GM21786 (cell line): ENCODE data around the gene KCNT2.
"Not testable (repeated sequence)": the region's sequence is repeated elsewhere in the genome, so short reads cannot be mapped to it uniquely, and the experiment has no call there.

Experiments used
- ATAC-seq: cut with Tn5 transposase; IDR thresholded peaks from one replicate; pipeline ENCODE4 v1.9.1; 2021; ENCODE audit not compliant: unreplicated experiment

The KCNT2 gene

GRCh38 chr1:196608390-196609369 lies at the start of gene KCNT2:
TSS of gene KCNT2 (minus strand) at chr1:196608440. CDS start at chr1:196608309, 131 bp downstream.
- peak; percentile 41 for ATAC-seq

DNA sequence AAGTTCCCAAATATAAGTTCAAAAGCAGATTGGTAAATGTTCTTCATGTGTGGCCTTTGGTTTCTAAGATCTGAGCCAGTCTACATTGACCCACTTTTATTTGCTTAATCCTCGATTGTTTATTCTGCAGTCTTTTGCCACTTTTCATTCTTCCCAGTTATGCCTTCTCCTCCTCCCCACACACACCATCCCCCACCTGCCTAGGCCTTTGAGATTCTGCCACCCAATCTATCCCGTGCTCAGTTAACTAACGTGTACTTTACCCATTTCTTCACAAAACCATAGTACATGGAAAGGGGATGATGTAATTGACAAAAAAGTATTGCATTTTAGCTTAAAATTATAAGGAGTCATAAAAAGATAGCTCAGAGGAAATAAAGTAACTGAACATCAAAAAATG lies 47.3 kb upstream of the KCNT2 start:
- no peak for ATAC-seq

GRCh38 chr1:196655071-196655470 lies 46.8 kb upstream of the KCNT2 start:
- ATAC-seq: no peak

GRCh38 chr1:196654271-196654670 lies 46.0 kb upstream of the KCNT2 start:
- no peak for ATAC-seq

- no peak for ATAC-seq
Observed at GRCh38 chr1:196651637-196652215, 43.5 kb upstream of the KCNT2 start, which contains the start of gene CFH. TSS of gene CFH (plus strand) at chr1:196652043. CDS start at chr1:196652118, 75 bp downstream.

- no peak for ATAC-seq
Observed at GRCh38 chr1:196651079-196651478, 42.8 kb upstream of the KCNT2 start.

DNA sequence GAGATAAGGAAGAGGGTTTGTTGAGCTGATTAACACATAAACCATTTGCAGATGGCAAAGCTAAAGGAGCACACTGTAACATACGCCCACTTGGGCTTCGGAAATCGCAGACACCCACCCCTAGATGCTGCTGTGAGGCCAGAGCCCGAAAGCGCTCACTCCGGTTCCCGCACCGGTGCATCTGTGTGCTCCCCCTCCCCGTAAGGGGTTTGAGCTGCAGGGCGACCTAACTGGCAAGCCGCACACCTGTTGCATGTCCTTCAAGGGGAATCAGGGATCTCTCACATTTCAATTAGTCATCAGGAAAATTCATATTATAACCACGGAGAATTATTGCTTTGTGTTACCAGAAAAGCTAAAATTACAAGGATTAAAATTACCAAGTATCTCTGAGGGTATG lies 42.2 kb upstream of the KCNT2 start:
- no peak for ATAC-seq

- ATAC-seq: no peak
Observed at GRCh38 chr1:196649990-196650389, 41.8 kb upstream of the KCNT2 start.

DNA sequence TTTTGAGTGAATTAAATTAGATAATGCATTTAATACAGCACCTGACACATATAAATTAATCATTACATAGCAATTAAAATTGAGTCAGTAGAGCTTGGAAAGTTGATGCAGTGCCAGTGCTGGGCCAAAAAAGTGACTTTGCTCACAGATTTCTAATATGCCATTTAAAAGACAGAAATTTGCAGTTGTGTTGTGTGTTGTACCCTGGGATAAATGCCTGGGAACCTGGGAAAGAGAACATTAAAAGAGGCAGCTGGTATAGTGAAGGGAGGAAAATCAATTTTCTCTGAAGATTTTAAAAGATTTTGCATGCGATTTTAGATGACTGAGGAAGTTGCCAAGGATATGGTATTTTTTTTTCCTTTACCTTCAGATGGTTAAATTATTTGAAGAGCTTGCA lies 32.7 kb upstream of the KCNT2 start:
- ATAC-seq: no peak

DNA sequence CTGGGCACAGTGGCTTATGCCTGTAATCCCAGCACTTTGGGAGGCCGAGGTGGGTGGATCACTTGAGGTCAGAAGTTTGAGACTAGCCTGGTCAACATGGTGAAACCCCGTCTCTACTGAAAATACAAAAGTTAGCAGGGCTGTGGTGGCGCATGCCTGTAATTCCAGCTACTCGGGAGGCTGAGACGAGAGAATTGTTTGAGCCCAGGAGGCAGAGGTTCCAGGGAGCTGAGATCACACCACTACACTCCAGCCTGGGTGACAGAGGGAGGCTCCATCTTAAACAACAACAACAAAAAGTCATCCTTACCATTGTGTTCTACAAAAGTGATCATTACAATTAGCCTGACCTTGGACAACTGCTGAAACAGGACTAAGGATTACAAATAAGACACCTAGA lies 31.1 kb upstream of the KCNT2 start:
- ATAC-seq: not testable (repeated sequence)

GRCh38 chr1:196638466-196638865 lies 30.2 kb upstream of the KCNT2 start:
- no peak for ATAC-seq

- no peak for ATAC-seq
Observed at GRCh38 chr1:196637606-196638005, 29.4 kb upstream of the KCNT2 start.

DNA sequence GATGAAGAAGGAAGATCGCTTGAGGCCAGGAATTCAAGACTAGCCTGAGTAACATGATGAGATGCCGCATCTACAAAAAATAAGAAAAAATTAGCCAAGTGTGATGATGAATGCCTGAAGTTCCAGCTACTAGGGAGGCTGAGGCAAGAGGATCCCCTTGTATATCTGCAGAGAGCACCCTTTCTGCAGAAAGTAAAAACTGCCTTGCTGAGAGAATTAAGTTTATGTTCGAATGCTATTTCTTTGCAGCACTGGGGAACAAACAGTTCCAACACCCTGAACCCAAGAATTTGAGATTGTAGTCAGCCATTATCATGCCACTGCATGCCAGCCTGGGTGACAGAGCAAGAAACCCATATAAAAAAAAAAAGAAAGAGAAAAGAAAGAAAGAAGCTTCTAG lies 20.6 kb upstream of the KCNT2 start:
- no peak for ATAC-seq

DNA sequence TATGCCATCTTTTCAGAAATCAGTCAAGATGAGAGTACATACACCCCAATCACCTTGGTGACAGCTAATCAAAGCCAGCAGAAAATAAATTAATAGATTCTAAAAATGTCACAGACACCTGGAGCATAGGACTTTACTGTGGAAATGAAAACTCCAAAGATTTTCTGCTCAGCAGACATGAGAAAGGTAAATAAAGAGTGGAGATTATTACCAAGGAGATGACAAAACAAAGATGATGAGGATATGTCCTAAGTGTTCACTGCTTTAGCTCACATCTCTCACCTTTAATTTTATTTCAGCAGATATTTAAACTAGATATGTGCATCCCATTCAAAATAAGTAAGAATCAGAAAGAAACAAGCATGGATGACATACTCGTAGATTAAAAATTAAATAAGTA lies 14.8 kb upstream of the KCNT2 start:
- ATAC-seq: no peak

DNA sequence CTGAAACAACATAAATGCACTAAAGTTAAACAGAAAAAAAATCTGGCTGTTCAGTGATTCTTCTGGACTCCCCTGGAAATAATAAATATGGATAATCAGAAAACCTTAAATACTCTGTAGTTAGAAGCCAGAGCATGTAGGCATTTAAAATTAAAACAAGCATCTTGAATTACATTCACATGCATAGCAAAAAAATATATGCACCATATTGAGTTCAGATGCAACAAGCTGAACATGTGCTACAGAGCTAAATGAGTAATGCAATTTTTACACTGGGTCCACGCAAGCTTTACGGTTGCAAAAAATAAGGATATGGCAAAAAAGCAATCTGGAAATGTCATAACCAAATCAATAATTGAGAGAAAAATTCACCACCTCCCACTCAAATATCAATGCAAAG lies 11.5 kb upstream of the KCNT2 start:
- no peak for ATAC-seq

DNA sequence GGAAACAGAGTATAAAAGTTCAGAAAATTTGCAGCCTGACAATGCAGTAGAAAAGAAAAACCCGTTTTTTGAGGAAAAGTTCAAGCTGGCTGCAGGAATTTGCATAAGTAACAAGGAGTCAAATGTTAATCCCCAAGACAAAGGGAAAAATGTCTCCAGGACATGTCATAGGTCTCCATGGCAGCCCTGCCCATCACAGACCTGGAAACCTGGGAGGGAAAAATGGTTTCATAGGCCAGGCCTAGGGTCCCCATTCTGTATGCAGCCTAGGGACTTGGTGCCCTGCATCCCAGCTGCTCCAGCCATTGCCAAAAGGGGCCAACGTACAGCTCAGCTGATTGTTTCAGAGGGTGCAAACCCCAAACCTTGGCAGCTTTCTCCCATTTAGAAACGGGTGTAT lies 3.6 kb upstream of the KCNT2 start:
- ATAC-seq: no peak

DNA sequence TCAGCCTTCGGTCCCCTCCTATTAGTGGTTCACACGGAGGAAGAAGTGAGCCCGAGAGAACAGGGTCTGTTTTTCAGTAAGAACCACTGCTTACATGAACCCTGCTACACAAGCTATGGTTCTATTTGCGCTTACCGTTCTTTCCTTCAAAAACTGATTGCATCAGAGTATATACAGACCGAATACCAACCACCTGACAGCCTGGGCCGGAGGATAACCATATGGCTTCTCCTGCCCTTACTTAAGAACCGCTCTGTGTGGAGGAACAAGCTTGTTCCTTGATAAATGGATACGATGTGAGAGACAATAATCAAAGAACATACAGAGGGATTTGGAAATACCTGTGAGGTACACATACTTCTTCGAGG lies 1.1 kb upstream of the KCNT2 start:
- no peak for ATAC-seq

DNA sequence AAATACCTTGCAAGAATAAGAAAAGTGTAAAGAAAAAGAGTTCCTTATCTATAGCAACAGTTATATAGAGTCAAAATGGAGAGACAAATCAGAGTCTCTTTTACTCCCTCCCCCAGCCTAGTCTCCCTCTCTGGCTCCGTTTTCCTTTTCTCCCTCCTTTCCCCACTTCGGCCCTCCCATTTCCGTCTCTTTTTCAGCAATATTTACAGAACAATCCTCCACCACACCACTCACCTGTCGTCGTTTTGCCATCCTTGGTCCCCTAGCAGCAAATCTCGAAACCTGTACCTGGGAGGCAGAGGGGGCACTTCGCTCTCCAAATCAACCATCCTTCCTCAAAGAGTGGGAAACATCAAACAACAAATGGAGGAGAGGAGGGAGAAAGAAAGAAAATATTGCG lies 259 bp downstream of the KCNT2 start:
- no peak for ATAC-seq

DNA sequence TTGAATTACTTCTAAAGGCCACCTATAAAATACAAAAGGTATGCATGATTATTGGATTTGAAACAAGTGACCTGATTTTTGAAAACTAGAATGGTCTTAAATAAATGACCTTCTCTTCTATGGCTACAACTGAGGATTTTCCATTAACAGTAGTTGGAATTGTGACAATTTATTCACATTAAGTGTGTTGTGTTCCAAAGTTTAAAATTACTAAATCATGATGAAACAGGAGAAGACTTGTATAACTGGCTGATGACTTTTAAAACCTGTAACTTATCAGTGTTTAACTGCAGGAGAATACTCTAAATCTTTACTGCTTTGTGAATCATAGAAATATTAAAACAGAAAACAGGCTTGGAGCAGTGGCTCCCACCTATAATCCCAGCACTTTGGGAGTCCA lies 4.6 kb downstream of the KCNT2 start:
- ATAC-seq: no peak

- no peak for ATAC-seq
Observed at GRCh38 chr1:196598942-196599748, 9.1 kb downstream of the KCNT2 start.

DNA sequence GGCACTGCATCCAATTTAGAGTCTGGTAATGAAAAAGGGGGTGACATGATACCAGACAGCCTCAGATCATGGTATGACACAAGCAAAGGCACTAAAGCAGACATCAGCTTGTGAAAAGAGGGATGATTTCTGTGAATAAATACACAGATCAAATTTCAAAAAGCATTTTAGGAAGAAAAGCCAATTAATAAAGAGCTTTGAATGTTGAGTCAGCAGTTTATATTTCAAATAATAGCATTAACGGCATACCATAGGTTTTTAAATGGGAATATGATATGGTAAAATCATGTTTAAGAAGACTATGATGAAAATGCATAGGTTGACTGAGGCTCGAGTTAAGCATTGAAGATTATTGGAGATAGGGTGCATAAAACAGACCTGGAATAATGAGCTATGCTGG lies 13.5 kb downstream of the KCNT2 start:
- no peak for ATAC-seq

- ATAC-seq: no peak
Observed at GRCh38 chr1:196593955-196594354, 14.3 kb downstream of the KCNT2 start.
